ENCODE data around the gene SMG9.

Gene SMG9, protein sequence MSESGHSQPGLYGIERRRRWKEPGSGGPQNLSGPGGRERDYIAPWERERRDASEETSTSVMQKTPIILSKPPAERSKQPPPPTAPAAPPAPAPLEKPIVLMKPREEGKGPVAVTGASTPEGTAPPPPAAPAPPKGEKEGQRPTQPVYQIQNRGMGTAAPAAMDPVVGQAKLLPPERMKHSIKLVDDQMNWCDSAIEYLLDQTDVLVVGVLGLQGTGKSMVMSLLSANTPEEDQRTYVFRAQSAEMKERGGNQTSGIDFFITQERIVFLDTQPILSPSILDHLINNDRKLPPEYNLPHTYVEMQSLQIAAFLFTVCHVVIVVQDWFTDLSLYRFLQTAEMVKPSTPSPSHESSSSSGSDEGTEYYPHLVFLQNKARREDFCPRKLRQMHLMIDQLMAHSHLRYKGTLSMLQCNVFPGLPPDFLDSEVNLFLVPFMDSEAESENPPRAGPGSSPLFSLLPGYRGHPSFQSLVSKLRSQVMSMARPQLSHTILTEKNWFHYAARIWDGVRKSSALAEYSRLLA

DNA sequence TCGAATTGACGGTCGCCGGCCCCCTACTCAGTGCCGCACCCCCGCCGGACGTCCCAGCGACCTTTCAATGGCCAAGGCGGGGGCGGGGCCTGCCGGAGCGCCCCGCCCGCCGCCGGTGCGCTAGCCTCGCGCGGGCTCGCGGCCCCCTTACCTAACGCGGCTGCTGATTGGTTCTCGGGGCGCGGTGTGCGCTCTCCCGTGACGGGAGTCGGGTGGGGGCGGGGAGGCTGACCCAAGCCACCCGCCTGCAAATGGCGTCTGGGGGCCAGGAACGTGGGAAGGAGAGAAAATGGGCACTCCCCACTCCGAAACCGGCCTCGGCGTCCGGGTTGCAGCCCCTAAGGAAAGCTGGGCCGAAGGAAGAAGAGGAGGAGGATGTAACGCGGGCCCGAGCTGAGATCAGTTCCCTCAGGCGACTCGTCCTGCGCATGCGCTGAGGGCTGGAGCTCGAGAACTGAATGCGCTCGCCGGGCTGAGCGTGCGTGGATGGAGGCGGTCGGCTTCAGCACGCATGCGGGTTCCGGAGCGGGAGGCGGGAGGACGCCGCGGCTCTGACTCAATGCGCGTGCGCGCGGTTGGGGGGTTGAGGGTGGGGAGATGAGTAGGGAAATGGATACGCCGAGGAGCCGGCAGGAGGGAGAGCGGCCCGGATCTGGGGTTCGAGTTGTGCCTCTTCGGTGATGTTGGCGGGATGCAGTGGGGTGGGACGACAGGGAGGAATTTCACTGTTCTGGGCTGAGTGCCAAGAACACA lies at the start of gene SMG9:
Gene SMG9, minus strand, starts transcription at position 460 of the 753 bp plus-strand sequence. CDS start 4,221 bp downstream, outside the sequence.
- DNase-seq (ENCODE audit: low read depth), result peak; percentile 99

DNA sequence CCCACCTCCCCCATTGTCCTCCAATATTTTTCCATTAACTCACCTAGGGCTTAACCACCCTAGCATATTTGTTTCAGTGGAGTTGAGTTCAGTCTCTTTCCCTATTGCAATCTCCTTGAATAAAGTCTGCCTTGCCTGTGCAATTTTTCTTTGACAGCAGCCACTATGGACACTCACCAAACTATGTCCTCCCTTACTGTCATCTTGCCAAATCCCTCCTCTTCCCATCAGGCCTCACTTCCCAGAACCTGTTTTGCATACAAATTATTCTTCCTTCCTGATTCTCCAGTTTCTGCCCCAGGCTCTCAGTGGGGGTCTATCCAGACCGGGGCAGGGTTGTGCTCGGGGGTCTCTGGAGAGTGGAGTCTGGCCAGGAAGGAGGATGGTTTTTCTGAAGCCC lies 49.7 kb upstream of the SMG9 start:
- DNase-seq (ENCODE audit: low read depth), result no peak

DNA sequence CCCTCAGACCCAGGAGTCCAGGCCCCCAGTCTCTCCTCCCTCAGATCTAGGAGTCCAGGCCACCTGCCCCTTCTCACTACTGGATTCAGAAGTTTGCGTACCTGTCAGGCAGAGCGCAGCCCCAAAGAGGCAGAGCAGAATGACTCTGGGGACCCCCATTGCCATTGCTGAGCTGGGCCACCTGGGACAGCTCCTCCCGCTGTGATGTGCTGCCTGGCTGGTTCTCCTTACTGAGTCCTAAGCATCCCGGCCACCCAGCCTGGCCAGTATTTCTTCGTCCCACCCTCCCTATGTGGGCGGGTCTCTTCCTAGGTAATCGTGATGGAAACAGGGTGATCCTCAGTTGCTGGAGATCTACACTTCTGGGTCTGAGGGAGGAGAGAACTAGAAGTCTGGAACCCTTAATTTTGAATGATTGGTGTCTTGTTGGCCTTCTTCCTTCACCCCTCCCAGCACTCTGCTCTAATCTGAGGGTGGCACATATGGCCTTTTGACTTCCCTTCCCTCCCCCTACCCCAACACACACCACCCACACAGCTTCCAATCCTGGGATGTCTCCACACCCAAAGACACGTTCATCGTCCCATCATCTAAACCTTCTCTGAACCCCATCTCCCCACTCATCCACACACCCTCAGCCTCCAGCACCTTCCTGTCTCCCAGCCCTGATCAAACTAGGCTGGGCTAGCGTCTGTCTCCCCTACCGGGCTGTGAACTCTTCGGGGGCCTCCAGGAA lies 47.6 kb upstream of the SMG9 start, which contains the start of gene LYPD5:
Gene LYPD5, minus strand, starts transcription at position 232 of the 736 bp plus-strand sequence. Its CDS starts 67 bp downstream, at position 165.
- no peak for DNase-seq (ENCODE audit: low read depth)

DNA sequence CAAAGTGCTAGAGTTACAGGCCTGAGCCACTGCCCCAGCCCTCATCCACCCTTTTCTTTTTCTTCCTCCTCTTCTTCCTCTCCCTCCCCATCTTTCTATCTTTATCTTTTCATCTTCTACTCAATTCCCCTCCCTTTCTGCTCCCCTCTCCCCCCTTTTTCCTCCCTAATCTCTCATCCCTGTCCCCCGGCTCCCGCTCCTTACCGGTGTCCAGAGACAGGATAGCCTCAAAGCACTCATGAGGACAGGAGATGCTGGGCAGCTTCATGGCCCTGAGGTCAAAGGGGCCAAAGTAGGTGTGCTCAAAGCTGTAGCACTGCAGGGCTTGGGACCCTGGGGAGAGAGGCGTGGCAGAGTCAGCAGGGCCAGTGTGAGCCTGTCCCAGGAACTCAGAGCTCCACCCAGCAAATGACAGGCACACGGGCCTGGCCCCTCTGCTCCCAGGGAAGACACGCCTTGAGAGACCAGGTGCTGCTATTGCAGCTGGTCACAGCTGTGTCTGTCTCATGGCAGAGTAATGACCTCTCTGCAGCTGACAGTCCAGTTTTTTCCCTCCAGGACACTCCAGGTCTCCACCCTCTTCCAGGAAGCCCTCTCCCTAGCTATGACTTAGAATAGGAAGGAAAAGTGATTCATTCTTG lies 44.9 kb upstream of the SMG9 start:
- DNase-seq (ENCODE audit: low read depth), result no peak

DNA sequence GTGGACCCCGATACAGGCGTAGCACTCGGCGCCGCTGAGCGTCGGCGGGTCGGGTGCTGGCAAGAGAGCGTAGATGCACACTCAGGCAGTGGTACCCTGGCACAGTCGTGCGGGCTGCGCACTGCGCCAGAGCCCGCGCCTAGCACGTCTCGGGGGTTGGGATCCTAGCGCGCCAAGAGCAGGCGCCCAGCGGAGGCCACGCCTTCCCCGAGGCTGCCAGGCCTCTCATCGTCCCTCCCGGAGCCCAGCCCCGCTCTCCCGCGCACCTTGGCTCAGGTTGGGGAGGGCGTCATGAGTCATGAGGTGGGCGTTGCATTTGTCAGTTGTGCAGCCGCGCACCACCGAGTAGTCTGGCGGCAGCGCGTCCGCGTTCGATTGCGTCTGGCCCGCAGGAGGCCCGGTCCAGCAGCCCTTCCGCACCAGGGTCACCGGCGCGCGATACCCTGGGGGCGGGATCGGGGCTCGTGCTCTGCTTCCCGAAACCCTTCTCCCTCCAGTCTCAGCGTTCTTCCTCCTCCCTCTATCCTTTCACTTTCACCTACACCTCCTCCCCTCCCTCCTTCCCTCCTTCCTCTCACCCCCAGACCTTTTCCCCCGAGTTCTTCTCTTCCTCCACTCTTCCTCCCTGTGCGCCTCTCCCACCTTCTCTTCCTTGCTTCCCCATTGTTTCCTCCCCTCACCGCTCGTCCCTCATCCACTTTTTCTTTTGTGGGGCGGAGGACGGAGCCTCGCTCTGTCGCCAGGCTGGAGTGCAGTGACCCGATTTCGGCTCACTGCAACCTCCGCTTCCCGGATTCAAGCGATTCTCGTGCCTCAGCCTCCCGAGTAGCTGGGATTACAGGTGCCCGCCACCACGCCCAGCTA lies 44.0 kb upstream of the SMG9 start:
- peak; percentile 45 for DNase-seq (ENCODE audit: low read depth)

DNA sequence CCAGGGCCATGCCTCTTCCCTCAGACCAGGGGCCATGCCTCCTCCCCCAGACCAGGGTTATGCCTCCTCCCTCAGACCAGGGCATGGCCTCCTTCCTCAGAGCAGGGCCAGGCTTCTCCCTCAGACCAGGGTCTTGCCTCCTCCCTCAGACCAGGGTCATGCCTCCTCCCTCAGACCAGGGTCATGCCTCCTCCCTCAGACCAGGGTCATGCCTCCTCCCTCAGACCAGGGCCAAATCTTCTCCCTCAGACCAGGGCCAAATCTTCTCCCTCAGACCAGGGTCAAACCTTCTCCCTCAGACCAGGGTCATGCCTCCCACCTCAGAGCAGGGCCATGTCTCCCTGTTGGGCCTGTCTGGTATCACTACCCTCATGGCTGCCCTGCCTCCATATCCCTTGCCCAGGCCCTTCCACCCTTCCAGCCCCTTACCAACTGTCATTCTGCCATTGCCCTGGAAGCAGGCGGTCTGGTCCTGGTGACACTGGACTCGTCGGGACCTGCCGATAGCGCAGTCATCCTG lies 43.3 kb upstream of the SMG9 start:
- DNase-seq (ENCODE audit: low read depth), result no peak

DNA sequence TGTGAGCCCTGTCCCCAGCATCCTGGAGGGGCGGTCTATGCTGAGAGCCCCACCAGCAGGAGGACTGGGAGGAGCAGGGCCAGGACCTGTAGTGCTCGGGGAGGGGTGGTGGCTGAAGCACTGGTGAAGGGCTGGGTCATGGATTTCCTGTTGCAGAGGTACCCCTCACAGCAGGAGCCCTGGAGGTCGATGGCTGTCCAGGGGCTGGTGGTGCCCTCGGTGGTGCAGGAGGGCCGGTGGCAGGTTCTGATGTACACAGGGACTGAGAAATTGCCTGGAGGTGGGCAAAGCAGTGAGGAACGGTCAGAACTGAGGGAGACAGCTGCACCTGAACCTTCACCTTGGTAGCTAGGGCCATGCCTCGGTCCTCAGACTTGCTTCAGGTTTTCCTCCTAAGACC lies 42.8 kb upstream of the SMG9 start:
- DNase-seq (ENCODE audit: low read depth), result no peak

DNA sequence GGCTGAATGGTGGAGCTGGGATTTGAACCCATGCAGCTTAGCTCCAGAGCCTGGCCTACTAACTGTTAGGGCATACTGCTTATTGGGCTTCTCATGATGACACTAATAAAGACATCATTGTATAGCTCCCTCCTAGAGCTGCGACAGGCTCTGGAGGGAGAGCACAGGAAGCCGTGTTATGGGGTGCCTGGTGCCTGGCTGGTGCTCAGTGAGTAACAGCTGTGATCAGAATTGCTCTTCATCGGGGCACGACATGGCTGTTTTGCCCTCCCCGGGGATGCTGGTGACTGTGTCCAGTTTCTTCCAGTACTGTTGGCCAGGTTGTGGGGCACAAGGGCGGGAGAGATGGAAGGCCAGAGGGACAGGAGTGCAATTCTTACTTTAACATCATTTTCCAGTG lies 42.4 kb upstream of the SMG9 start:
- no peak for DNase-seq (ENCODE audit: low read depth)

DNA sequence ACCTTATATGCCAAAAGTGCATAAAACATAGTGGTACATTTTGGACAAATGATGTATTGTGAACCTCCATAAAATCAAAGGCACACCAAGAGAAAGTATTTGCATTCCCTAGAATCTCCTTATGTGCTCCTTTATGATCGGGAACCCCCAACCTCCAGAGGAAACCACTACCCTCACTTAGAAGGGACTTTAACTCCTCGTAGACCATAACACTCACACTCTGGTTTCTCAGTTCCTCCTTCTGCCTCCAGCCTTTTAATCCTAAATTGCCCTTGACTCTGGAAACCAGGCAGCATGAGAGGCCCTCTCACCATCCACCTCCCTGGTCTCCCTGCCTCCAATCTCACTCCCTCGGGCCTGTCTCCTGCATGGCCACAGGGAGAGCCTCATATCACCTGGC lies 35.8 kb upstream of the SMG9 start:
- DNase-seq (ENCODE audit: low read depth), result no peak

DNA sequence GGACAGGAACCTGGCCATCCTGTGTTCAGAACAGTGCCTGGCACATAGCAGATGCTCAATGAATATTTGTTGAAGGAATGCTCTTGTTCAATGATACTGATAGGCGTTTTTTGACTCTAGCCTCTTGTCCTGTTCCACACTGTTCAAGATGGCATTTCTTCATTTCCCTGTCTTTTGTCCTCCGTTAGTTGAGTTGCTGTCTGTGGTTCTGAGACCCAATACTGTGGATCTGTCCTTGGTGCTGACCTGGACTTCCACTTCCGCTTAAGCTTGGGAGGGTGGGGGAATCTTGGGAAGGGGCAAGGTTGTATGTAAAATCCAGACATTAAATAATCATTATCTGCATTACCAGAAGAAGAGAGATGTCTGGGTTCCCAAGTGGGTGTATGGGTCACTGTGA lies 34.3 kb upstream of the SMG9 start:
- DNase-seq (ENCODE audit: low read depth), result no peak

DNA sequence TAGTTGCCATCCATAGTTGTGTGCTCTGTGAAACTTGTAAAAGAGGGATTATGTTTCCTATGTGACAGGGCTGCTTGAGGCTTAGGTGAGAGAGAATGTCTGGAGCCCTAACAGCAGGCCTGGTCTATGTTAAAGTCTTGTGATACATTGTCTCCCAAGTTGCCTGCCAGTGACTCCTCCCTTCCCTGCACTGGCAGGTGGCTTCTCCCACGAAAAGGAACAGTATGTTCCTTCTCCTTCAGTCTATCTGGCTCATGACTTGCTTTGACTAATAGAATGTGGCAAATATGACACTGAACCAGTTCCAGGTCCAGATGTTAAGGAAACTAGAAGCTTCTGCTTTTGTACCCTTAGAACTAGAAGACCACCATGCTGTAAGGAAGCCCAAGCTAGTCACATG lies 31.9 kb upstream of the SMG9 start:
- no peak for DNase-seq (ENCODE audit: low read depth)

DNA sequence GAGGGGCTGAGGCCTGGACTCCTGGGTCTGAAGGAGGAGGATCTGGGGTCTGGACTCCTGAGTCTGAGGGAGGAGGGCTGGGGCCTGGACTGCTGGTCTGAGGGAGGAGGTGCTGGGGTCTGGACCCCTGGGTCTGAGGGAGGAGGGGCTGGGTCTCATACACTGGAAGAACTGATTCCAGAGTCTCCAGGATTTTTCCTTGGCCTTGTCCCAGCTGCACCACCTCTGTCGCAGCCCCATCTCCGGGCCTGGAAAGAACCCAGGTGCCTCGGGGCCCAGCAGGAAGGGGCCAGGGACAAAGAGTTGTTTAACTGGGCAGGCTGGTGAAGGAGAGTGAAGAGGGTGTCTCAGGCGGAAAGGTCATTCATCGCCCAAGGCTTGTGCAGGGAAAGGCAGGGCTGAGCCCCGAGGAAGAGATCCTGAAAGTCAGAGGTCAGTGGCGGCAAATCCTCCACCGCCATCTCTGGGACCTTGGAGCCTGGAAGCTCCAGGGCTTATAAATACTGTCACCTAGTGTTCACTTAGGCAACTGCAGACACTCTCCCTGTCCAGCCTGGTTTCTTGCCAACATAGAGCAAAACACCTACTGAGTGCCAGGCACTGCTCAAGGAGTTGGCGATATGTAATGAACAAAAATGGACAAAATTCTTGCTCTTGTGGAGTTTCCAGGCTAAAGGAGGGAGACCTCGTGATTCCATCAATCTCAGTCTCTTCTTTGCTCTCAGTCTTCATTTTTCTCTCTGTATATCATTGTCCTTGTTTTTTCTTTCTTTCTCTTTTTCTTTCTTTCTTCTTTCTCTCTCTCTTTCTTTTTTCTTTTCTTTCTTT lies 30.4 kb upstream of the SMG9 start:
- no peak for DNase-seq (ENCODE audit: low read depth)

DNA sequence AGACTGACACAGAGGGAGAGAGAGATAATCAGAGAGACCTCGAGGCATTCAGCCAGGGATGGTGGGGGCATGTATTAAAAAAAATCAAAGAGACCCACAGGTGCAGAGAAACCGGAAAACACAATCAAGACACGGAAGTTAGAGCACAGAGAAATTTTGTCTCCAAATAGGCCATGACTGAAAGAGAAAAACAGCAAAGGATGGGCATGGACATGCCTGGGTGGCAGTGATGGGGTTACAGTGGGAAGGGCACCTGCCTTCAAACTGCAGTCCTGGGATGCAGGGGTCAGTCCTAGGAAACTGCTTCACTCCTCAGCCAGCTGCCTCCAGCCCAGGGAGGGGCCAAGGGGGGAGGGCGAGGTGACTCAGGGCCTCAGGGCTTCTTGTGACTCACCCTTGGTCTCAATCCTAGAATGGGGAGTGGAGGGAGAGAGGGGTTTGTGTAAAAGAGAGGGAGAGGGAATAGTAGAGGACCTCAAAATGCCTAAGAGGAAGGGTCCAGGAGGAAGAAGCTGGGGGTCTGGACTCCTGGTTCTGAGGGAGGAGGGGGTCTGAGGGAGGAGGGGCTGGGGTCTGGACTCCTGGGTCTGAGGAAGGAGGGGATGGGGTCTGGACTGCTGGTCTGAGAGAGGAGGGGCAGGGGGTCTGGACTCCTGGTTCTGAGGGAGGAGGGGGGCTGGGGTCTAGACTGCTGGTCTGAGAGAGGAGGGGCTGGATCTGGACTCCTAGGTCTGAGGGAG lies 29.6 kb upstream of the SMG9 start:
- DNase-seq (ENCODE audit: low read depth), result peak; percentile 55

DNA sequence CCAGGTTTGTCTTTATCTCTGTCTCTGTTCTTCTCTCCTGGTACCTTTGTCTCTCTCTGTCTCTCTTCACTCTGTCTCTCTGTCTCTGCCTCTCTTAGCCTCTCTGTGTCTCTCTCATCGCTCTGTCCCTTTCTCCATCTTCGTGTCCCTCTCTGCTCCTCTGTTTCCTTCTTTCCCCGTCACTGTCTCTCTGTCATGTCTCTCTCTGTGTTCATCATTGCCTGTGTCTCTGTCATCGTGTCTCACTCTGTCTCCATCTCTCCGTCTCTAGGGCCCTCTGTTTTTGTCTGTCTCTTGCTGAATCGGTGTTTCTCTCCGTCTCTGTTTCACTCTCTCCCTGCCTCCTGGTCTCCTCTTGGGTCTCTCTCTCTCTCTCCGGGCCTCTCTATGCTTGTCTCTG lies 28.9 kb upstream of the SMG9 start:
- no peak for DNase-seq (ENCODE audit: low read depth)

DNA sequence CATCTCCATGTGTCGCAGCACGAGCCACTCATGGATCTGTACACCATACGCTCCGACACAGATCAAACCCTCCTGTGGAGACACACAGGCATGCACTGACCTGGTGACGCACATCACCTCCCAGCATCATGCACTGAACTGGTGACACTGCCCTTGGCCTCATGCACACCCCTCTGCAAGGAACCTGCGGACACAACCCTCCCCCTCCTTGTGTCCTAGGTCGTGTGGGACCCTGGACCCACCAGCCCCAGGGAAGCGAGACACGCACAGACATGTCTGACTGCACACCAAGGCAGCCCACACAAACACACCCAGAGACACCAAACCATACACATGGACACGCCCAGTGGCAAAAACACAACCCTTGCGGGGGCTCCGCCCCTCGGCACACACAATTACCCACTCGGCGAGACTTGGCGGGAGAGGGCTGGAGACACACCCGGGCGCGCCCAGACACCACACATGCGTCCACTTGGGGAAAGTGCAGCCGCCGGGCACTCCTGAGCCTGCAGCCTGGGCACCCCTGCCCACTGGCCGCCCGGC lies 28.0 kb upstream of the SMG9 start:
- no peak for DNase-seq (ENCODE audit: low read depth)

DNA sequence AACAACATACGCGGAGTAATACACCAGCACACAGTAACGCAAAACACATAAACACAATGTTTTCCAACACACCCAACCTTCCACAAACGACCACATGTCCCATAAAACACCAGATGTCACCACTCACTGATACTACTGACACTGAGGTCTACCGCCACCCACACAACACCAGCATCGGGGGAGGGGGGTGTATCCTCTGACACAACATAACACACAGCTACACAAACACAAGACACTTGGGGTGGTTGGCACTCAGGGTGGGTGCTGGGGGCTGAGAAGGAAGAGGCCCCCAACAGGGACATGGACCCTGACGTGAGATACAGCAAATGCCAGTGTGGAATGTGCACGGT lies 27.5 kb upstream of the SMG9 start:
- no peak for DNase-seq (ENCODE audit: low read depth)

DNA sequence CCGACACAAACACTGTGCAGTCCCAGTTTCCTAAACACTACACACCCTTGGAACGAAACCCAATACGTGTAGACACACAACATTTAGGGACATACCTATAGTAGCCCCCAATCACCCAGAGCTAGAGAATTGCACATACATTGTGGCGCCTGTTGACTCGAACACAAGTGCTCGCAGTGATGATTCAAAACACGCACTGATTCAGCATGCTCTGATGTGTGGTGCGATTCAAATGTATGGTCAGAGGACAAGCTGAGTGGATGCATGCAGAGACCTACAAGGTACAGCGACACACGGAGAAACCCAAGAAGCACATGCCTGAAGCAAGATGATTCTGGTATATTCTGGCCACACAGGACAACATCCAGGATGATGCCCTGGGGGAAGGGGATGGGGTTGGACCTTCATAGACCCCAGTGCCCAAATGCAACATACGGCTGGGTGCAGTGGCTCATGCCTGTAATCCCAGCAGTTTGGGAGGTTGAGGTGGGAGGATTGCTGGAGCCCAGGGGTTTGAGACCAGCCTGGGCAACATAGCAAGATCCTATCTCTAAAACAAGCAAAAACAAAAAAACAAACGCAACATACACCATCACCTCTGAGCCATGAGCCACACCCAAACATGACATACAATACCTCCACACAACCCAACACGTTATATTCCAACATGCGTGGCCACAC lies 27.0 kb upstream of the SMG9 start:
- no peak for DNase-seq (ENCODE audit: low read depth)
